ENCODE measurements around the gene AKAP6.

The AKAP6 gene

GRCh38 chr14:32707742-32708500 lies 378.8 kb downstream of the AKAP6 start:
- no peak for DNase-seq (ENCODE audit: low read depth, low spot score)
- H3K36me3 ChIP-seq (ENCODE audit: control insufficient read depth, insufficient read depth, low read length), result no peaks in the 10 kb centered on the region
- H3K4me1 ChIP-seq (ENCODE audit: control insufficient read depth, insufficient read depth, low read length), result no peaks in the 10 kb centered on the region
- no peaks in the 10 kb centered on the region for H3K27me3 ChIP-seq (ENCODE audit: control insufficient read depth, insufficient read depth, low read length)
- no peaks in the 10 kb centered on the region for H3K9me3 ChIP-seq (ENCODE audit: control insufficient read depth, insufficient read depth, low read length)
- H3K4me3 ChIP-seq (ENCODE audit: low read length), result no peak overlapping the region
- no CpG with 5 or more reads among the region's 5 CpGs for WGBS (ENCODE audit: insufficient coverage, insufficient read length)
- no peak overlapping the region for H3K27ac ChIP-seq (ENCODE audit: low read length)

- Histone ChIP-seq H3K4me1 (ENCODE audit: control insufficient read depth, insufficient read depth, low read length) (no peaks in the 10 kb centered on the region), H3K4me3 (ENCODE audit: low read length) (no peak overlapping the region), H3K27ac (ENCODE audit: low read length) (no peak overlapping the region), H3K36me3 (ENCODE audit: control insufficient read depth, insufficient read depth, low read length) (no peaks in the 10 kb centered on the region), H3K9me3 (ENCODE audit: control insufficient read depth, insufficient read depth, low read length) (no peaks in the 10 kb centered on the region), H3K27me3 (ENCODE audit: control insufficient read depth, insufficient read depth, low read length) (no peaks in the 10 kb centered on the region)
- WGBS (ENCODE audit: insufficient coverage, insufficient read length), result no CpG with 5 or more reads among the region's 4 CpGs
- no peak for DNase-seq (ENCODE audit: low read depth, low spot score)
Observed at GRCh38 chr14:32709027-32709426, 379.9 kb downstream of the AKAP6 start.

- WGBS (ENCODE audit: insufficient coverage, insufficient read length), result no CpG with 5 or more reads among the region's 7 CpGs
- H3K4me3 ChIP-seq (ENCODE audit: low read length), result no peak overlapping the region
Observed at GRCh38 chr14:32710231-32710671, 381.2 kb downstream of the AKAP6 start.

GRCh38 chr14:32710731-32711680 lies 381.9 kb downstream of the AKAP6 start:
- H3K9me3 ChIP-seq (ENCODE audit: control insufficient read depth, insufficient read depth, low read length), result no peaks in the 10 kb centered on the region
- no CpG with 5 or more reads among the region's 7 CpGs for WGBS (ENCODE audit: insufficient coverage, insufficient read length)
- no peaks in the 10 kb centered on the region for H3K4me1 ChIP-seq (ENCODE audit: control insufficient read depth, insufficient read depth, low read length)
- no peak overlapping the region for H3K27ac ChIP-seq (ENCODE audit: low read length)
- H3K36me3 ChIP-seq (ENCODE audit: control insufficient read depth, insufficient read depth, low read length), result no peaks in the 10 kb centered on the region
- no peak overlapping the region for H3K4me3 ChIP-seq (ENCODE audit: low read length)
- peak; percentile 35 for DNase-seq (ENCODE audit: low read depth, low spot score)
- H3K27me3 ChIP-seq (ENCODE audit: control insufficient read depth, insufficient read depth, low read length), result no peaks in the 10 kb centered on the region

More at GRCh38 chr14:32710231-32710671, 381.2 kb downstream of the AKAP6 start:
- Histone ChIP-seq H3K9me3 (ENCODE audit: control insufficient read depth, insufficient read depth, low read length) (no peaks in the 10 kb centered on the region), H3K4me1 (ENCODE audit: control insufficient read depth, insufficient read depth, low read length) (no peaks in the 10 kb centered on the region), H3K27me3 (ENCODE audit: control insufficient read depth, insufficient read depth, low read length) (no peaks in the 10 kb centered on the region), H3K36me3 (ENCODE audit: control insufficient read depth, insufficient read depth, low read length) (no peaks in the 10 kb centered on the region), H3K27ac (ENCODE audit: low read length) (no peak overlapping the region)
- DNase-seq (ENCODE audit: low read depth, low spot score), result no peak

- no CpG with 5 or more reads among the region's 3 CpGs for WGBS (ENCODE audit: insufficient coverage, insufficient read length)
- no peaks in the 10 kb centered on the region for H3K36me3 ChIP-seq (ENCODE audit: control insufficient read depth, insufficient read depth, low read length)
- H3K4me1 ChIP-seq (ENCODE audit: control insufficient read depth, insufficient read depth, low read length), result no peaks in the 10 kb centered on the region
- H3K27ac ChIP-seq (ENCODE audit: low read length), result no peak overlapping the region
- no peak overlapping the region for H3K4me3 ChIP-seq (ENCODE audit: low read length)
- no peaks in the 10 kb centered on the region for H3K27me3 ChIP-seq (ENCODE audit: control insufficient read depth, insufficient read depth, low read length)
- no peaks in the 10 kb centered on the region for H3K9me3 ChIP-seq (ENCODE audit: control insufficient read depth, insufficient read depth, low read length)
- no peak for DNase-seq (ENCODE audit: low read depth, low spot score)
Observed at GRCh38 chr14:32713856-32714255, 384.8 kb downstream of the AKAP6 start.

GRCh38 chr14:32719601-32720000 lies 390.5 kb downstream of the AKAP6 start:
- no peak overlapping the region for H3K27ac ChIP-seq (ENCODE audit: low read length)
- no peaks in the 10 kb centered on the region for H3K27me3 ChIP-seq (ENCODE audit: control insufficient read depth, insufficient read depth, low read length)
- DNase-seq (ENCODE audit: low read depth, low spot score), result no peak
- H3K36me3 ChIP-seq (ENCODE audit: control insufficient read depth, insufficient read depth, low read length), result no peaks in the 10 kb centered on the region
- H3K4me3 ChIP-seq (ENCODE audit: low read length), result no peak overlapping the region
- H3K4me1 ChIP-seq (ENCODE audit: control insufficient read depth, insufficient read depth, low read length), result no peaks in the 10 kb centered on the region
- H3K9me3 ChIP-seq (ENCODE audit: control insufficient read depth, insufficient read depth, low read length), result no peaks in the 10 kb centered on the region
- no CpG with 5 or more reads among the region's 1 CpG for WGBS (ENCODE audit: insufficient coverage, insufficient read length)

- H3K4me1 ChIP-seq (ENCODE audit: control insufficient read depth, insufficient read depth, low read length), result no peaks in the 10 kb centered on the region
- no peak for DNase-seq (ENCODE audit: low read depth, low spot score)
- no peak overlapping the region for H3K4me3 ChIP-seq (ENCODE audit: low read length)
- no CpG with 5 or more reads among the region's 2 CpGs for WGBS (ENCODE audit: insufficient coverage, insufficient read length)
- no peaks in the 10 kb centered on the region for H3K36me3 ChIP-seq (ENCODE audit: control insufficient read depth, insufficient read depth, low read length)
- H3K27ac ChIP-seq (ENCODE audit: low read length), result no peak overlapping the region
- no peaks in the 10 kb centered on the region for H3K9me3 ChIP-seq (ENCODE audit: control insufficient read depth, insufficient read depth, low read length)
- H3K27me3 ChIP-seq (ENCODE audit: control insufficient read depth, insufficient read depth, low read length), result no peaks in the 10 kb centered on the region
Observed at GRCh38 chr14:32720927-32721326, 391.8 kb downstream of the AKAP6 start.

GRCh38 chr14:32722631-32723183 lies 393.6 kb downstream of the AKAP6 start:
- DNase-seq (ENCODE audit: low read depth, low spot score), result no peak
- no CpG with 5 or more reads among the region's 10 CpGs for WGBS (ENCODE audit: insufficient coverage, insufficient read length)
- Histone ChIP-seq H3K36me3 (ENCODE audit: control insufficient read depth, insufficient read depth, low read length) (no peaks in the 10 kb centered on the region), H3K9me3 (ENCODE audit: control insufficient read depth, insufficient read depth, low read length) (no peaks in the 10 kb centered on the region), H3K27ac (ENCODE audit: low read length) (no peak overlapping the region), H3K4me3 (ENCODE audit: low read length) (no peak overlapping the region), H3K4me1 (ENCODE audit: control insufficient read depth, insufficient read depth, low read length) (no peaks in the 10 kb centered on the region), H3K27me3 (ENCODE audit: control insufficient read depth, insufficient read depth, low read length) (no peaks in the 10 kb centered on the region)

GRCh38 chr14:32724867-32725471 lies 395.9 kb downstream of the AKAP6 start:
- no peak overlapping the region for H3K27ac ChIP-seq (ENCODE audit: low read length)
- no peak overlapping the region for H3K4me3 ChIP-seq (ENCODE audit: low read length)
- no peaks in the 10 kb centered on the region for H3K36me3 ChIP-seq (ENCODE audit: control insufficient read depth, insufficient read depth, low read length)
- no peaks in the 10 kb centered on the region for H3K4me1 ChIP-seq (ENCODE audit: control insufficient read depth, insufficient read depth, low read length)
- no CpG with 5 or more reads among the region's 6 CpGs for WGBS (ENCODE audit: insufficient coverage, insufficient read length)
- DNase-seq (ENCODE audit: low read depth, low spot score), result no peak
- H3K9me3 ChIP-seq (ENCODE audit: control insufficient read depth, insufficient read depth, low read length), result no peaks in the 10 kb centered on the region
- H3K27me3 ChIP-seq (ENCODE audit: control insufficient read depth, insufficient read depth, low read length), result no peaks in the 10 kb centered on the region; the same call in 1 of the 2 replicates

GRCh38 chr14:32726516-32726915 lies 397.4 kb downstream of the AKAP6 start:
- no peaks in the 10 kb centered on the region for H3K4me1 ChIP-seq (ENCODE audit: control insufficient read depth, insufficient read depth, low read length)
- H3K4me3 ChIP-seq (ENCODE audit: low read length), result no peak overlapping the region
- H3K27me3 ChIP-seq (ENCODE audit: control insufficient read depth, insufficient read depth, low read length), result no peaks in the 10 kb centered on the region; the same call in 1 of the 2 replicates
- H3K9me3 ChIP-seq (ENCODE audit: control insufficient read depth, insufficient read depth, low read length), result no peaks in the 10 kb centered on the region
- no peaks in the 10 kb centered on the region for H3K36me3 ChIP-seq (ENCODE audit: control insufficient read depth, insufficient read depth, low read length)
- no peak for DNase-seq (ENCODE audit: low read depth, low spot score)
- WGBS (ENCODE audit: insufficient coverage, insufficient read length), result no CpG with 5 or more reads among the region's 4 CpGs
- no peak overlapping the region for H3K27ac ChIP-seq (ENCODE audit: low read length)
